HG02798 (cell line): Measurements from ENCODE around the gene ABCA13.

Experiments
- ATAC-seq: cut with Tn5 transposase; IDR thresholded peaks from one replicate; pipeline ENCODE4 v1.9.1; 2021; ENCODE audit warnings: mild to moderate bottlenecking; ENCODE audit not compliant: unreplicated experiment, poor library complexity

ABCA13 gene

DNA sequence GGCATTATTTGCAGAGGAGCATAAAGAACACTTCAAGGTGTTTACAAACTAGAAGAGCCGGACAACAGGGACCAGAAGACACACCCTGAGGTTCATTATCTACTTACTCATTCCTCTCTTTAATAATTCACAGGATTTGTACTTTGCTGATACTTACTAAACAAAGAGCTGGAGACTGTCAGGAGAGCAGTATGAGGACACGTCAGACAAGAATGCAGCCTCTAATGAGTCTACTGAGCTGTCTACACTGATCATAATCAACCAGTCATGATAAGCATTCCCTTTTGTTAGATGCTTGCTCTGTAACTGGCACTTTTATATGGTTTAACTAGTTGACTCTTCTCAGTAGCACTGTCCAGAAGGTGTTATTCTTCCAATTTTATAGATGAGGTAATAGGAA, 509.7 kb downstream of the ABCA13 start:
- ATAC-seq = no peak

DNA sequence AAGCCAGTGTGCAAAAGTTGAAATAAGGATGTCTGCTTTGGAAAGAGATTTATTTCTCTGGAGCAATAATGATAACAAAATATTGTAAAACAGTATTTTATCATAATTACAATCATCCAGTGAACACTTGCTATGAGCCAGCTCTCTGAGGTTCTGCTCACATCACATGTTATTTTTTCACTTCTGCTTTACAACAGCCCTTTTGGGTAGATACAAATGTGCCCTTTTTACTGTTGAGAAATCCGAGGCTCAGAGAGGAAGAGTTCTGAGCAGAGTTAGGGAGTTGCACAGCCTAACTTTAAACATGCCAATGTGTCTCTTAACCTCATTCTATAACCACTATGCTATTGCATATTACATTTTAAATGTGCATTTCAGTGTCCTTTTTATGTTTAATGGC, 520.5 kb downstream of the ABCA13 start:
- no peak for ATAC-seq
